Activated CD4-positive, alpha-beta T cell treated with anti-CD3 and anti-CD28 coated beads, Interleukin-2, amount 50 U/mL, for 48 hours (primary cell): Measurements from ENCODE around the gene HLA-DRB1.
"Not testable (repeated sequence)": the region's sequence is repeated elsewhere in the genome, so short reads cannot be mapped to it uniquely, and the experiment has no call there.

Experiments used
- DNase-seq, 2 experiments: peaks; one replicate each; pipeline ENCODE4 v3.0.0-alpha.2; 2020

The HLA-DRB1 gene

GRCh38 chr6:32554116-32554965, 35.3 kb downstream of the HLA-DRB1 start:
- DNase-seq: no peak

GRCh38 chr6:32553037-32553742, 36.5 kb downstream of the HLA-DRB1 start:
- DNase-seq: no peak

- no peak for DNase-seq
Measured at GRCh38 chr6:32551410-32551809, 38.2 kb downstream of the HLA-DRB1 start.

- DNase-seq: no peak
Measured at GRCh38 chr6:32539839-32540238, 49.8 kb downstream of the HLA-DRB1 start.

- DNase-seq: not testable (repeated sequence)
Measured at GRCh38 chr6:32530431-32530793, 59.2 kb downstream of the HLA-DRB1 start.

GRCh38 chr6:32529697-32530430, 59.8 kb downstream of the HLA-DRB1 start, which contains the start of gene HLA-DRB5:
Gene HLA-DRB5 (minus strand): TSS chr6:32530287. CDS start chr6:32530224, 63 bp downstream.
- DNase-seq: no peak
